DND-41 (cell line): ENCODE measurements around the gene ABL2.

Experiments used
- ATAC-seq: fragments of 200-7000 bp; cut with Tn5 transposase; 3 replicates; pipeline ENCODE4 v1.9.1; 2021; ENCODE audit warnings: low read depth; ENCODE audit not compliant: insufficient read depth
- DNase-seq: peaks from one replicate; pipeline ENCODE4 v3.0.0-alpha.2; 2020
- H2AFZ ChIP-seq: 2 replicates; pipeline ENCODE4 v1.6.0; 2012; ENCODE audit warnings: low read depth, low read length
- H3K27ac ChIP-seq: 2 replicates; pipeline ENCODE4 v1.5.1; 2012; ENCODE audit warnings: low read length, inconsistent platforms
- H3K27me3 ChIP-seq: fragments of 200-600 bp; sonication (generic); 2 replicates; pipeline ENCODE4 v1.6.0; 2012; ENCODE audit warnings: low read length, mild to moderate bottlenecking, inconsistent platforms; ENCODE audit not compliant: insufficient read depth, poor library complexity
- H3K36me3 ChIP-seq: 2 replicates; pipeline ENCODE4 v1.5.1; 2012; ENCODE audit warnings: low read length, inconsistent platforms; ENCODE audit not compliant: insufficient read depth
- H3K4me1 ChIP-seq: 2 replicates; pipeline ENCODE4 v1.5.1; 2012; ENCODE audit warnings: mild to moderate bottlenecking, low read length; ENCODE audit not compliant: insufficient read depth
- H3K4me2 ChIP-seq: 2 replicates; pipeline ENCODE4 v1.6.0; 2012; ENCODE audit warnings: mild to moderate bottlenecking, moderate library complexity, low read length, inconsistent platforms; ENCODE audit not compliant: insufficient read depth
- H3K4me3 ChIP-seq, 2 experiments: fragments of 200-600 bp in 1 of 2; shearing (Covaris generic) in 1 of 2; 2 replicates each; pipeline ENCODE4 v1.5.1; 2012 to 2016; ENCODE audit warnings: inconsistent platforms in 2 of 2, low read length in 2 of 2, mild to moderate bottlenecking in 2 of 2, low read depth in 1 of 2, moderate library complexity in 1 of 2
- H3K79me2 ChIP-seq: 2 replicates; pipeline ENCODE4 v1.6.0; 2012; ENCODE audit warnings: low read length, inconsistent platforms; ENCODE audit not compliant: insufficient read depth
- H3K9ac ChIP-seq: 2 replicates; pipeline ENCODE4 v1.6.0; 2012; ENCODE audit warnings: low read depth, mild to moderate bottlenecking, inconsistent platforms, low read length, moderate library complexity
- H3K9me3 ChIP-seq: 2 replicates; pipeline ENCODE4 v1.5.1; 2012; ENCODE audit warnings: low read length, moderate library complexity, mild to moderate bottlenecking, inconsistent platforms; ENCODE audit not compliant: insufficient read depth, severe bottlenecking
- H4K20me1 ChIP-seq: 2 replicates; pipeline ENCODE4 v1.6.0; 2012; ENCODE audit warnings: low read length; ENCODE audit not compliant: insufficient read depth
- EZH2 ChIP-seq: IDR thresholded peaks from 3 replicates; pipeline ENCODE4 v1.6.1; 2012; ENCODE audit warnings: borderline replicate concordance, low read depth, mild to moderate bottlenecking, moderate library complexity, low read length, inconsistent platforms; ENCODE audit not compliant: severe bottlenecking
- TF ChIP-seq, protein P1 (sequence below): IDR thresholded peaks from 2 replicates; pipeline ENCODE4 v1.5.1; 2012; ENCODE audit warnings: borderline replicate concordance, low read length, moderate library complexity, mild to moderate bottlenecking; ENCODE audit not compliant: poor library complexity, severe bottlenecking; ENCODE audit errors: extremely low read depth

ABL2 gene

DNA sequence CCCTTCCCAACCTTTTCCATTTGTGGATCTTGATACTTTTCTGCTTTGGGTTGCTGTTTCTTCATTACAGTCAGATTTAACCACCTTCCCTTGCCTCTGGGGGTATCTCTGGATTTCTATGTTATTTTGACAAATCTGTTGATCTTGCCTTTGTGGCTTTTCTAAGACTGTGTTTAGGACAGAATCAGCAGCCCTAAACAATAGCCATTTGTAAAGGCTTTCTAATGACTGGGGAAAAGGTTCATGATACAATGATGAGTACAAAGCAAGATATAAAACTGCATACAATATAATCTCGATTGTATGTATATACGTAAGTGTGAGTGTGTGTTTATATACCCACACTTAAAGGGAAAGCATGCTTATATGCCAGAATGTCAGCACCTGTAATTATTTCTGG, 176.0 kb downstream of the ABL2 start:
- no peaks in the 10 kb centered on the region for H3K27me3 ChIP-seq
- no peaks in the 10 kb centered on the region for H3K4me1 ChIP-seq
- no peak overlapping the region for H3K27ac ChIP-seq
- ATAC-seq (no peak), DNase-seq (no peak)
- no peaks in the 10 kb centered on the region for H3K79me2 ChIP-seq
- no peak overlapping the region for H3K9ac ChIP-seq
- no peaks in the 10 kb centered on the region for H3K9me3 ChIP-seq
- H3K36me3 ChIP-seq: peaks cover 29% of the 10 kb centered on the region
- no peak overlapping the region for H3K4me3 ChIP-seq
- TF ChIP-seq EZH2: no peak
- TF ChIP-seq, protein P1, sequence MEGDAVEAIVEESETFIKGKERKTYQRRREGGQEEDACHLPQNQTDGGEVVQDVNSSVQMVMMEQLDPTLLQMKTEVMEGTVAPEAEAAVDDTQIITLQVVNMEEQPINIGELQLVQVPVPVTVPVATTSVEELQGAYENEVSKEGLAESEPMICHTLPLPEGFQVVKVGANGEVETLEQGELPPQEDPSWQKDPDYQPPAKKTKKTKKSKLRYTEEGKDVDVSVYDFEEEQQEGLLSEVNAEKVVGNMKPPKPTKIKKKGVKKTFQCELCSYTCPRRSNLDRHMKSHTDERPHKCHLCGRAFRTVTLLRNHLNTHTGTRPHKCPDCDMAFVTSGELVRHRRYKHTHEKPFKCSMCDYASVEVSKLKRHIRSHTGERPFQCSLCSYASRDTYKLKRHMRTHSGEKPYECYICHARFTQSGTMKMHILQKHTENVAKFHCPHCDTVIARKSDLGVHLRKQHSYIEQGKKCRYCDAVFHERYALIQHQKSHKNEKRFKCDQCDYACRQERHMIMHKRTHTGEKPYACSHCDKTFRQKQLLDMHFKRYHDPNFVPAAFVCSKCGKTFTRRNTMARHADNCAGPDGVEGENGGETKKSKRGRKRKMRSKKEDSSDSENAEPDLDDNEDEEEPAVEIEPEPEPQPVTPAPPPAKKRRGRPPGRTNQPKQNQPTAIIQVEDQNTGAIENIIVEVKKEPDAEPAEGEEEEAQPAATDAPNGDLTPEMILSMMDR: no peak
- H4K20me1 ChIP-seq: 0 out of 2 replicates have a peak, but pooled peaks cover 3% of the 10 kb centered on the region
- no peak overlapping the region for H3K4me2 ChIP-seq
- H2AFZ ChIP-seq: no peak overlapping the region

DNA sequence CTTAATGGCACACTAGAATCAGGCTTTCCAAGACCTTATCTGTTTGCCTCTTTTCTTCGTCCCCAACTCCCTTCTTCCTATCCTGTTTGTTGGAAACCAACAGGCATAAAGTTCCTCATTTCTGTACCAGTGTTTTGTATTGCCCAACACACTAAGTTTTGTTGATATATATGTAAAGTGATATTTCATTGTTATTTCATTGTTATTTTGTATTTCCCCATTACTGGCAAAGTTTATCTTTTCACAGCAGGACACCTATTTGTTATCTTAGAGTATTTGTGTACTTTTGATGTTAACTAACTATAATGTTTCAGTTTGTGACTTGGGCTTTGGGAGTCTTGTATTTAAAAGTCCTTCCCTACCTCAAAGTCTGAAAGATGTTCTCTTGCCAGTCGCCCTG, 176.7 kb downstream of the ABL2 start:
- Histone ChIP-seq H3K4me1 (no peaks in the 10 kb centered on the region), H3K4me3 (no peak overlapping the region), H3K9ac (no peak overlapping the region), H3K9me3 (no peaks in the 10 kb centered on the region), H3K36me3 (peaks cover 25% of the 10 kb centered on the region), H3K27ac (no peak overlapping the region), H3K4me2 (no peak overlapping the region), H3K27me3 (no peaks in the 10 kb centered on the region), H2AFZ (no peak overlapping the region), H3K79me2 (no peaks in the 10 kb centered on the region), H4K20me1 (0 out of 2 replicates have a peak, but pooled peaks cover 3% of the 10 kb centered on the region)
- no peak for DNase-seq
- TF ChIP-seq EZH2: no peak
- TF ChIP-seq, protein P1: no peak
- no peak for ATAC-seq
